H9 (cell line): Measurements from ENCODE around the gene PPP2R1A. TPM values are rescaled to one million over a fixed set of nuclear protein-coding genes. Genes with fewer than 3 reads are reported as not detected.

Experiments
- DNase-seq: peaks from one replicate; pipeline ENCODE4 v3.0.0-alpha.2; 2017
- H2AFZ ChIP-seq: one replicate; pipeline ENCODE4 v1.6.1; 2013; ENCODE audit warnings: mild to moderate bottlenecking, low read length, control low read depth, moderate library complexity
- H2AK5ac ChIP-seq: 2 replicates; pipeline ENCODE4 v1.6.1; 2013; ENCODE audit warnings: low read length, control low read depth, mixed read lengths; ENCODE audit not compliant: insufficient read length
- H2BK120ac ChIP-seq: one replicate; pipeline ENCODE4 v1.6.1; 2013; ENCODE audit warnings: low read depth, mild to moderate bottlenecking, low read length, control low read depth, inconsistent platforms; ENCODE audit not compliant: poor library complexity, severe bottlenecking
- H2BK12ac ChIP-seq: 2 replicates; pipeline ENCODE4 v1.6.1; 2013; ENCODE audit warnings: low read length, control low read depth, mixed read lengths, low read depth; ENCODE audit not compliant: insufficient read length
- H2BK15ac ChIP-seq: 2 replicates; pipeline ENCODE4 v1.6.1; 2013; ENCODE audit warnings: low read depth, low read length, control low read depth
- H2BK20ac ChIP-seq: one replicate; pipeline ENCODE4 v1.6.1; 2013; ENCODE audit warnings: low read depth, mild to moderate bottlenecking, low read length, control low read depth, inconsistent platforms; ENCODE audit not compliant: poor library complexity, severe bottlenecking
- H2BK5ac ChIP-seq: 2 replicates; pipeline ENCODE4 v1.6.1; 2013; ENCODE audit warnings: low read length, control low read depth, mixed read lengths; ENCODE audit not compliant: insufficient read length
- H3K14ac ChIP-seq: 2 replicates; pipeline ENCODE4 v1.6.1; 2013; ENCODE audit warnings: low read length, control low read depth; ENCODE audit not compliant: insufficient read depth
- H3K18ac ChIP-seq: 2 replicates; pipeline ENCODE4 v1.6.1; 2013; ENCODE audit warnings: low read depth, mild to moderate bottlenecking, mixed read lengths, low read length, control low read depth; ENCODE audit not compliant: insufficient read length
- H3K23ac ChIP-seq: 2 replicates; pipeline ENCODE4 v1.6.1; 2013; ENCODE audit warnings: low read length, control low read depth, mixed read lengths, low read depth; ENCODE audit not compliant: insufficient read length
- H3K23me2 ChIP-seq: 2 replicates; pipeline ENCODE4 v1.6.1; 2013; ENCODE audit warnings: low read depth, mild to moderate bottlenecking, mixed read lengths, low read length, control low read depth; ENCODE audit not compliant: insufficient read length, poor library complexity, severe bottlenecking
- H3K27ac ChIP-seq: 2 replicates; pipeline ENCODE4 v1.5.1; 2013; ENCODE audit warnings: low read length, control low read depth, mixed read lengths, low read depth; ENCODE audit not compliant: insufficient read length
- H3K27me3 ChIP-seq: 2 replicates; pipeline ENCODE4 v1.6.1; 2013; ENCODE audit warnings: low read length, control low read depth, inconsistent platforms; ENCODE audit not compliant: insufficient read depth
- H3K4ac ChIP-seq: 2 replicates; pipeline ENCODE4 v1.6.1; 2013; ENCODE audit warnings: low read depth, mild to moderate bottlenecking, control low read depth, inconsistent platforms, low read length, moderate library complexity
- H3K4me1 ChIP-seq: 2 replicates; pipeline ENCODE4 v1.6.1; 2013; ENCODE audit warnings: low read length, control low read depth, inconsistent platforms; ENCODE audit not compliant: insufficient read depth
- H3K4me2 ChIP-seq: 2 replicates; pipeline ENCODE4 v1.6.1; 2013; ENCODE audit warnings: low read length, control low read depth, mixed read lengths; ENCODE audit not compliant: insufficient read length, insufficient read depth
- H3K56ac ChIP-seq: 2 replicates; pipeline ENCODE4 v1.6.1; 2013; ENCODE audit warnings: low read depth, mild to moderate bottlenecking, mixed read lengths, low read length, control low read depth; ENCODE audit not compliant: insufficient read length
- H3K79me1 ChIP-seq: 2 replicates; pipeline ENCODE4 v1.6.1; 2013; ENCODE audit warnings: low read depth, mild to moderate bottlenecking, moderate library complexity, low read length, control low read depth, inconsistent platforms; ENCODE audit not compliant: insufficient read depth, poor library complexity, severe bottlenecking
- H3K79me2 ChIP-seq: 2 replicates; pipeline ENCODE4 v1.6.1; 2013; ENCODE audit warnings: low read length, control low read depth, inconsistent platforms; ENCODE audit not compliant: insufficient read depth
- H3K9ac ChIP-seq: 2 replicates; pipeline ENCODE4 v1.6.1; 2013; ENCODE audit warnings: low read length, control low read depth, mixed read lengths; ENCODE audit not compliant: insufficient read length; ENCODE audit errors: extremely low read depth
- H3K9me3 ChIP-seq: one replicate; pipeline ENCODE4 v1.6.1; 2013; ENCODE audit warnings: low read depth, low read length, inconsistent platforms; ENCODE audit not compliant: control insufficient read depth
- H3T11ph ChIP-seq: one replicate; pipeline ENCODE4 v1.6.1; 2013; ENCODE audit warnings: mild to moderate bottlenecking, low read length, control low read depth, inconsistent platforms
- H4K20me1 ChIP-seq: one replicate; pipeline ENCODE4 v1.6.1; 2013; ENCODE audit not compliant: control insufficient read depth, insufficient read length, insufficient read depth
- H4K5ac ChIP-seq: 2 replicates; pipeline ENCODE4 v1.6.1; 2013; ENCODE audit warnings: low read depth, mild to moderate bottlenecking, mixed read lengths, low read length, control low read depth; ENCODE audit not compliant: insufficient read length
- H4K8ac ChIP-seq: replicated peaks from 2 replicates; pipeline ENCODE4 v1.6.1; 2013; ENCODE audit warnings: low read length, control low read depth, mixed read lengths, low read depth; ENCODE audit not compliant: insufficient read length
- H4K91ac ChIP-seq: 2 replicates; pipeline ENCODE4 v1.6.1; 2013; ENCODE audit warnings: low read depth, mild to moderate bottlenecking, moderate library complexity, mixed read lengths, low read length, control low read depth; ENCODE audit not compliant: insufficient read length
- H3K27ac Mint-ChIP-seq, 3 experiments: 2 replicates in 2 of 3; 3 replicates in 1 of 3; pipeline ENCODE4 v1.8.0; 2020 to 2021; ENCODE audit warnings: mixed read lengths in 3 of 3, mild to moderate bottlenecking in 1 of 3, moderate library complexity in 1 of 3
- H3K27me3 Mint-ChIP-seq: 2 replicates; pipeline ENCODE4 v1.8.0; 2021; ENCODE audit warnings: low read depth, mild to moderate bottlenecking, moderate library complexity, mixed read lengths
- H3K36me3 Mint-ChIP-seq, 3 experiments: 2 replicates in 2 of 3; 3 replicates in 1 of 3; pipeline ENCODE4 v1.8.0; 2020 to 2021; ENCODE audit warnings: low read depth in 3 of 3, mixed read lengths in 3 of 3; ENCODE audit not compliant: insufficient read depth in 1 of 3
- H3K4me1 Mint-ChIP-seq, 2 experiments: 2 replicates each; pipeline ENCODE4 v1.8.0; 2020; ENCODE audit warnings: mixed read lengths in 2 of 2
- H3K4me3 Mint-ChIP-seq, 2 experiments: 2 replicates in 1 of 2; 3 replicates in 1 of 2; pipeline ENCODE4 v1.8.0; 2020 to 2021; ENCODE audit warnings: mild to moderate bottlenecking in 2 of 2, mixed read lengths in 2 of 2, moderate library complexity in 1 of 2
- H3K9me3 Mint-ChIP-seq, 2 experiments: 2 replicates in 1 of 2; 3 replicates in 1 of 2; pipeline ENCODE4 v1.8.0; 2020; ENCODE audit warnings: mild to moderate bottlenecking in 2 of 2, mixed read lengths in 2 of 2, moderate library complexity in 1 of 2
- WGBS: extraction: QIAGEN DNeasy Blood & Tissue Kit; methylation state at CpG from one replicate; pipeline ENCODE4 v1.1.7; 2013; ENCODE audit warnings: missing lambda C conversion rate, low lambda C conversion rate, mixed read lengths; ENCODE audit not compliant: insufficient read length; ENCODE audit errors: extremely low coverage; 5-methylcytosine and 5-hydroxymethylcytosine counted together
- total RNA-seq: library from RNA; stranded (reverse); gene quantifications from 2 replicates; pipeline ENCODE4 v1.2.1, GENCODE V29; 2021
- TF ChIP-seq, protein P1 (sequence below): fragments of 200-600 bp; sonication (generic); conservative IDR thresholded peaks from 3 replicates; pipeline ENCODE4 v1.8.0; 2021; ENCODE audit warnings: antibody characterized with exemption, mild to moderate bottlenecking

PPP2R1A gene
- total RNA-seq, 1 experiment from 2014 or later, result 432 TPM

DNA sequence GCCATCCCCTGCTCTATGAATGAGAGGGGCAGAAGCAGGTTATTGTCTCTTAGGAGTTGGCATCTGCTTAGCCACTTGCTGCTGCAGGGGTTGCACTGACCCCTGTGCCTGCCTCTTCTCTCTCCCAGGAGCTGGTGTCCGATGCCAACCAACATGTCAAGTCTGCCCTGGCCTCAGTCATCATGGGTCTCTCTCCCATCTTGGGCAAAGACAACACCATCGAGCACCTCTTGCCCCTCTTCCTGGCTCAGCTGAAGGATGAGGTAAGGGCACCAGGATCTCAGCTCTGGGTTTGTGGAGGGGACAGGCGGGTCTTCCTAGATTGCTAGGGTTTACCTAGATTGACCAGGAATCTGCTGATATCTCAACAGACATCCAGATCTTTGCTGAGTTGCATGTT, 26.5 kb downstream of the PPP2R1A start:
- no peak overlapping the region for H3K18ac ChIP-seq
- H3K56ac ChIP-seq, result no peak overlapping the region
- no peaks in the 10 kb centered on the region for H3K23me2 ChIP-seq
- peaks cover 2% of the 10 kb centered on the region for H4K20me1 ChIP-seq
- no CpG with 5 or more reads among the region's 3 CpGs for WGBS
- H3K9me3 ChIP-seq, result no peaks in the 10 kb centered on the region
- H2BK15ac ChIP-seq, result no peak overlapping the region
- Mint-ChIP-seq H3K27me3 (no peaks in the 10 kb centered on the region), H3K4me3 (no peak overlapping the region), H3K9me3 (no peaks in the 10 kb centered on the region), H3K36me3 (peaks cover 78 to 98% (median 93%) of the 10 kb centered on the region in 3 experiments), H3K27ac (no peak overlapping the region), H3K4me1 (no peaks in the 10 kb centered on the region)
- H4K5ac ChIP-seq, result no peak overlapping the region
- no peaks in the 10 kb centered on the region for H3K79me2 ChIP-seq
- no peak overlapping the region for H2AFZ ChIP-seq
- DNase-seq, result no peak
- H3K4ac ChIP-seq, result no peak overlapping the region
- no peak overlapping the region for H3T11ph ChIP-seq
- no peak overlapping the region for H3K4me2 ChIP-seq
- no peak overlapping the region for H4K8ac ChIP-seq
- TF ChIP-seq, protein P1, sequence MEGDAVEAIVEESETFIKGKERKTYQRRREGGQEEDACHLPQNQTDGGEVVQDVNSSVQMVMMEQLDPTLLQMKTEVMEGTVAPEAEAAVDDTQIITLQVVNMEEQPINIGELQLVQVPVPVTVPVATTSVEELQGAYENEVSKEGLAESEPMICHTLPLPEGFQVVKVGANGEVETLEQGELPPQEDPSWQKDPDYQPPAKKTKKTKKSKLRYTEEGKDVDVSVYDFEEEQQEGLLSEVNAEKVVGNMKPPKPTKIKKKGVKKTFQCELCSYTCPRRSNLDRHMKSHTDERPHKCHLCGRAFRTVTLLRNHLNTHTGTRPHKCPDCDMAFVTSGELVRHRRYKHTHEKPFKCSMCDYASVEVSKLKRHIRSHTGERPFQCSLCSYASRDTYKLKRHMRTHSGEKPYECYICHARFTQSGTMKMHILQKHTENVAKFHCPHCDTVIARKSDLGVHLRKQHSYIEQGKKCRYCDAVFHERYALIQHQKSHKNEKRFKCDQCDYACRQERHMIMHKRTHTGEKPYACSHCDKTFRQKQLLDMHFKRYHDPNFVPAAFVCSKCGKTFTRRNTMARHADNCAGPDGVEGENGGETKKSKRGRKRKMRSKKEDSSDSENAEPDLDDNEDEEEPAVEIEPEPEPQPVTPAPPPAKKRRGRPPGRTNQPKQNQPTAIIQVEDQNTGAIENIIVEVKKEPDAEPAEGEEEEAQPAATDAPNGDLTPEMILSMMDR, result no peak
- no peaks in the 10 kb centered on the region for H3K27me3 ChIP-seq
- no peak overlapping the region for H2BK120ac ChIP-seq
- H2BK20ac ChIP-seq, result no peak overlapping the region
- H3K23ac ChIP-seq, result no peak overlapping the region
- no peak overlapping the region for H3K27ac ChIP-seq
- no peak overlapping the region for H4K91ac ChIP-seq
- no peak overlapping the region for H3K14ac ChIP-seq
- no peak overlapping the region for H3K9ac ChIP-seq
- no peaks in the 10 kb centered on the region for H3K4me1 ChIP-seq
- H2BK12ac ChIP-seq, result no peak overlapping the region
- H2AK5ac ChIP-seq, result no peak overlapping the region
- no peak overlapping the region for H2BK5ac ChIP-seq
- H3K79me1 ChIP-seq, result no peaks in the 10 kb centered on the region
